Measurements from ENCODE around the gene KRT9.

GRCh38 chr17:41540921-41541625 lies 30.8 kb downstream of the KRT9 start:
- TF ChIP-seq CTCF (IDR thresholded peaks at IDR 0.05) (no peak), POLR2A (IDR thresholded peaks at IDR 0.05) (no peak)
